WTC11 (cell line): ENCODE results near the gene RANBP3. TPM values are rescaled to one million over a fixed set of nuclear protein-coding genes. Genes with fewer than 3 reads are reported as not detected.

Experiments used
- ATAC-seq: fragments of 200-7000 bp; cut with Tn5 transposase; 2 replicates; pipeline ENCODE4 v1.10.0; 2021; ENCODE audit warnings: mild to moderate bottlenecking, moderate library complexity
- CTCF ChIA-PET: fragments of 300-600 bp; sonication (Branson Sonifier 250); formaldehyde crosslinking; loops from one replicate; lab custom pipeline; 2021; ENCODE audit warnings: antibody characterized with exemption; lab: Charles Lee
- POLR2A ChIA-PET: fragments of 350-600 bp; sonication (Branson Sonifier 250); formaldehyde crosslinking; loops from one replicate; lab custom pipeline; 2021; ENCODE audit warnings: antibody characterized with exemption; lab: Charles Lee
- DNase-seq: peaks from one replicate; pipeline ENCODE4 v3.0.0; 2021; ENCODE audit warnings: low spot score
- H3K27ac Mint-ChIP-seq: 2 replicates; pipeline ENCODE4 v1.8.0; 2021; ENCODE audit warnings: mixed read lengths
- H3K27me3 Mint-ChIP-seq: 2 replicates; pipeline ENCODE4 v1.8.0; 2021; ENCODE audit warnings: low read depth, mild to moderate bottlenecking, moderate library complexity, mixed read lengths
- H3K36me3 Mint-ChIP-seq: 2 replicates; pipeline ENCODE4 v1.8.0; 2021; ENCODE audit warnings: mixed read lengths
- H3K4me1 Mint-ChIP-seq: 2 replicates; pipeline ENCODE4 v1.8.0; 2022; ENCODE audit warnings: mixed read lengths
- H3K4me3 Mint-ChIP-seq: 2 replicates; pipeline ENCODE4 v1.8.0; 2021; ENCODE audit warnings: mild to moderate bottlenecking, moderate library complexity, mixed read lengths
- H3K9me3 Mint-ChIP-seq: 2 replicates; pipeline ENCODE4 v1.8.0; 2021; ENCODE audit warnings: mixed read lengths
- AR ChIP-seq: fragments of 250-450 bp; sonication (Bioruptor Pico); IDR thresholded peaks from 2 replicates; pipeline ENCODE4 v1.9.0; 2021; ENCODE audit warnings: mild to moderate bottlenecking
- ATF1 ChIP-seq: sonication (generic); formaldehyde crosslinking; IDR thresholded peaks from 2 replicates; pipeline ENCODE4 v1.8.1; 2023; ENCODE audit warnings: mild to moderate bottlenecking, moderate library complexity, missing genetic modification reagents
- CREB1 ChIP-seq: sonication (generic); formaldehyde crosslinking; IDR thresholded peaks from 2 replicates; pipeline ENCODE4 v1.8.0; 2023; ENCODE audit warnings: mild to moderate bottlenecking, missing genetic modification reagents
- CREM ChIP-seq: sonication (generic); formaldehyde crosslinking; IDR thresholded peaks from 2 replicates; pipeline ENCODE4 v1.8.1; 2022; ENCODE audit warnings: mild to moderate bottlenecking, missing genetic modification reagents, moderate library complexity
- ELF4 ChIP-seq: sonication (generic); formaldehyde crosslinking; IDR thresholded peaks from 2 replicates; pipeline ENCODE4 v1.8.1; 2022; ENCODE audit warnings: low read depth, mild to moderate bottlenecking, moderate library complexity, missing genetic modification reagents
- IRF2 ChIP-seq: sonication (generic); formaldehyde crosslinking; IDR thresholded peaks from 2 replicates; pipeline ENCODE4 v1.8.0; 2022; ENCODE audit warnings: low read depth, missing genetic modification reagents, borderline replicate concordance
- MAX ChIP-seq: sonication (generic); formaldehyde crosslinking; IDR thresholded peaks from 2 replicates; pipeline ENCODE4 v1.8.0; 2022; ENCODE audit warnings: mild to moderate bottlenecking, missing genetic modification reagents
- NFATC4 ChIP-seq: fragments of 250-450 bp; sonication (Bioruptor Pico); IDR thresholded peaks from 2 replicates; pipeline ENCODE4 v1.9.0; 2021; ENCODE audit warnings: mild to moderate bottlenecking
- NFE2L1 ChIP-seq: sonication (generic); formaldehyde crosslinking; IDR thresholded peaks from 2 replicates; pipeline ENCODE4 v1.8.1; 2023; ENCODE audit warnings: missing genetic modification reagents
- NFYB ChIP-seq: sonication (generic); formaldehyde crosslinking; conservative IDR thresholded peaks from 2 replicates; pipeline ENCODE4 v1.8.0; 2022; ENCODE audit warnings: low read depth, missing genetic modification reagents
- NR1H2 ChIP-seq: sonication (generic); formaldehyde crosslinking; IDR thresholded peaks from 2 replicates; pipeline ENCODE4 v1.9.0; 2021; ENCODE audit warnings: mild to moderate bottlenecking, moderate library complexity, missing genetic modification reagents
- ZNF263 ChIP-seq: sonication (generic); formaldehyde crosslinking; IDR thresholded peaks from 2 replicates; pipeline ENCODE4 v1.8.1; 2022; ENCODE audit warnings: low read depth, mild to moderate bottlenecking, moderate library complexity, missing genetic modification reagents
- total RNA-seq: library from RNA; stranded (reverse); gene quantifications from 3 replicates; pipeline ENCODE4 v1.2.3, GENCODE V29; 2021
- TF ChIP-seq, protein P1 (sequence below): fragments of 250-450 bp; sonication (Bioruptor Pico); IDR thresholded peaks from 2 replicates; pipeline ENCODE4 v1.9.0; 2021; ENCODE audit warnings: moderate library complexity, mild to moderate bottlenecking, inconsistent platforms, borderline replicate concordance
- TF ChIP-seq, protein P2 (sequence below): sonication (generic); formaldehyde crosslinking; IDR thresholded peaks from 2 replicates; pipeline ENCODE4 v1.8.1; 2022; ENCODE audit warnings: mild to moderate bottlenecking, missing genetic modification reagents, moderate library complexity, borderline replicate concordance
- TF ChIP-seq, protein P3 (sequence below): sonication (generic); formaldehyde crosslinking; IDR thresholded peaks from 2 replicates; pipeline ENCODE4 v1.8.1; 2023; ENCODE audit warnings: mild to moderate bottlenecking, missing genetic modification reagents, moderate library complexity
- TF ChIP-seq, protein P4 (sequence below): sonication (generic); formaldehyde crosslinking; IDR thresholded peaks from 2 replicates; pipeline ENCODE4 v1.8.1; 2022; ENCODE audit warnings: low read depth, missing genetic modification reagents, borderline replicate concordance
- TF ChIP-seq, protein P5 (sequence below): fragments of 200-600 bp; IDR thresholded peaks from 2 replicates; pipeline ENCODE4 v1.8.0; 2022; ENCODE audit warnings: antibody characterized with exemption
- TF ChIP-seq, protein P6 (sequence below): sonication (generic); formaldehyde crosslinking; IDR thresholded peaks from 2 replicates; pipeline ENCODE4 v1.8.0; 2023; ENCODE audit warnings: missing genetic modification reagents

RANBP3 gene
- total RNA-seq, 1 experiment from 2014 or later, result 76.3 TPM

GRCh38 chr19:6011206-6011605 lies 33.3 kb upstream of the RANBP3 start:
- H3K4me3 Mint-ChIP-seq, result no peak overlapping the region
- no peaks in the 10 kb centered on the region for H3K4me1 Mint-ChIP-seq
- no peaks in the 10 kb centered on the region for H3K36me3 Mint-ChIP-seq
- H3K27ac Mint-ChIP-seq, result no peak overlapping the region
- ATAC-seq (no peak), DNase-seq (no peak)
- ChIA-PET POLR2A (no interaction called here), CTCF (interaction anchor here (1.0 to 3.7 kb wide), 4 partner anchors 11 to 37 kb away, joined by 3 to 40 read pairs (median 4); no protein-coding TSS in a partner anchor)
- TF ChIP-seq NFE2L1 (CRISPR knock-in tag) (no peak), ZNF263 (CRISPR knock-in tag) (no peak), ELF4 (CRISPR knock-in tag) (no peak), CREM (CRISPR knock-in tag) (no peak), IRF2 (CRISPR knock-in tag) (no peak), ATF1 (CRISPR knock-in tag) (no peak), MAX (CRISPR knock-in tag) (no peak), NR1H2 (CRISPR knock-in tag) (no peak), NFYB (CRISPR knock-in tag) (no peak), CREB1 (CRISPR knock-in tag) (no peak), NFATC4 (no peak), AR (CRISPR knock-in tag) (no peak)
- TF ChIP-seq, protein P1, sequence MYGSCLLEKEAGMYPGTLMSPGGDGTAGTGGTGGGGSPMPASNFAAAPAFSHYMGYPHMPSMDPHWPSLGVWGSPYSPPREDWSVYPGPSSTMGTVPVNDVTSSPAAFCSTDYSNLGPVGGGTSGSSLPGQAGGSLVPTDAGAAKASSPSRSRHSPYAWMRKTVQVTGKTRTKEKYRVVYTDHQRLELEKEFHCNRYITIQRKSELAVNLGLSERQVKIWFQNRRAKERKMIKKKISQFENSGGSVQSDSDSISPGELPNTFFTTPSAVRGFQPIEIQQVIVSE (CRISPR knock-in tag), result no peak
- TF ChIP-seq, protein P2, sequence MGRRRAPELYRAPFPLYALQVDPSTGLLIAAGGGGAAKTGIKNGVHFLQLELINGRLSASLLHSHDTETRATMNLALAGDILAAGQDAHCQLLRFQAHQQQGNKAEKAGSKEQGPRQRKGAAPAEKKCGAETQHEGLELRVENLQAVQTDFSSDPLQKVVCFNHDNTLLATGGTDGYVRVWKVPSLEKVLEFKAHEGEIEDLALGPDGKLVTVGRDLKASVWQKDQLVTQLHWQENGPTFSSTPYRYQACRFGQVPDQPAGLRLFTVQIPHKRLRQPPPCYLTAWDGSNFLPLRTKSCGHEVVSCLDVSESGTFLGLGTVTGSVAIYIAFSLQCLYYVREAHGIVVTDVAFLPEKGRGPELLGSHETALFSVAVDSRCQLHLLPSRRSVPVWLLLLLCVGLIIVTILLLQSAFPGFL (CRISPR knock-in tag), result no peak
- TF ChIP-seq, protein P3, sequence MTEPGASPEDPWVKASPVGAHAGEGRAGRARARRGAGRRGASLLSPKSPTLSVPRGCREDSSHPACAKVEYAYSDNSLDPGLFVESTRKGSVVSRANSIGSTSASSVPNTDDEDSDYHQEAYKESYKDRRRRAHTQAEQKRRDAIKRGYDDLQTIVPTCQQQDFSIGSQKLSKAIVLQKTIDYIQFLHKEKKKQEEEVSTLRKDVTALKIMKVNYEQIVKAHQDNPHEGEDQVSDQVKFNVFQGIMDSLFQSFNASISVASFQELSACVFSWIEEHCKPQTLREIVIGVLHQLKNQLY (CRISPR knock-in tag), result no peak
- TF ChIP-seq, protein P4, sequence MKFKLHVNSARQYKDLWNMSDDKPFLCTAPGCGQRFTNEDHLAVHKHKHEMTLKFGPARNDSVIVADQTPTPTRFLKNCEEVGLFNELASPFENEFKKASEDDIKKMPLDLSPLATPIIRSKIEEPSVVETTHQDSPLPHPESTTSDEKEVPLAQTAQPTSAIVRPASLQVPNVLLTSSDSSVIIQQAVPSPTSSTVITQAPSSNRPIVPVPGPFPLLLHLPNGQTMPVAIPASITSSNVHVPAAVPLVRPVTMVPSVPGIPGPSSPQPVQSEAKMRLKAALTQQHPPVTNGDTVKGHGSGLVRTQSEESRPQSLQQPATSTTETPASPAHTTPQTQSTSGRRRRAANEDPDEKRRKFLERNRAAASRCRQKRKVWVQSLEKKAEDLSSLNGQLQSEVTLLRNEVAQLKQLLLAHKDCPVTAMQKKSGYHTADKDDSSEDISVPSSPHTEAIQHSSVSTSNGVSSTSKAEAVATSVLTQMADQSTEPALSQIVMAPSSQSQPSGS (CRISPR knock-in tag), result no peak
- TF ChIP-seq, protein P5, sequence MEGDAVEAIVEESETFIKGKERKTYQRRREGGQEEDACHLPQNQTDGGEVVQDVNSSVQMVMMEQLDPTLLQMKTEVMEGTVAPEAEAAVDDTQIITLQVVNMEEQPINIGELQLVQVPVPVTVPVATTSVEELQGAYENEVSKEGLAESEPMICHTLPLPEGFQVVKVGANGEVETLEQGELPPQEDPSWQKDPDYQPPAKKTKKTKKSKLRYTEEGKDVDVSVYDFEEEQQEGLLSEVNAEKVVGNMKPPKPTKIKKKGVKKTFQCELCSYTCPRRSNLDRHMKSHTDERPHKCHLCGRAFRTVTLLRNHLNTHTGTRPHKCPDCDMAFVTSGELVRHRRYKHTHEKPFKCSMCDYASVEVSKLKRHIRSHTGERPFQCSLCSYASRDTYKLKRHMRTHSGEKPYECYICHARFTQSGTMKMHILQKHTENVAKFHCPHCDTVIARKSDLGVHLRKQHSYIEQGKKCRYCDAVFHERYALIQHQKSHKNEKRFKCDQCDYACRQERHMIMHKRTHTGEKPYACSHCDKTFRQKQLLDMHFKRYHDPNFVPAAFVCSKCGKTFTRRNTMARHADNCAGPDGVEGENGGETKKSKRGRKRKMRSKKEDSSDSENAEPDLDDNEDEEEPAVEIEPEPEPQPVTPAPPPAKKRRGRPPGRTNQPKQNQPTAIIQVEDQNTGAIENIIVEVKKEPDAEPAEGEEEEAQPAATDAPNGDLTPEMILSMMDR, result no peak
- TF ChIP-seq, protein P6, sequence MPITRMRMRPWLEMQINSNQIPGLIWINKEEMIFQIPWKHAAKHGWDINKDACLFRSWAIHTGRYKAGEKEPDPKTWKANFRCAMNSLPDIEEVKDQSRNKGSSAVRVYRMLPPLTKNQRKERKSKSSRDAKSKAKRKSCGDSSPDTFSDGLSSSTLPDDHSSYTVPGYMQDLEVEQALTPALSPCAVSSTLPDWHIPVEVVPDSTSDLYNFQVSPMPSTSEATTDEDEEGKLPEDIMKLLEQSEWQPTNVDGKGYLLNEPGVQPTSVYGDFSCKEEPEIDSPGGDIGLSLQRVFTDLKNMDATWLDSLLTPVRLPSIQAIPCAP (CRISPR knock-in tag), result no peak
- no peaks in the 10 kb centered on the region for H3K27me3 Mint-ChIP-seq
- no peaks in the 10 kb centered on the region for H3K9me3 Mint-ChIP-seq
